Measurements from ENCODE around the gene IPO13.

GRCh38 chr1:43961692-43962091 is 14.9 kb downstream of the IPO13 start:
- TF ChIP-seq CTCF (IDR thresholded peaks at IDR 0.05) (no peak), POLR2A (IDR thresholded peaks at IDR 0.05) (no peak)
